Pancreas (tissue), 10 donors: ENCODE data around the gene MRPS34. TPM values are rescaled to one million over a fixed set of nuclear protein-coding genes. Genes with fewer than 3 reads are reported as not detected.

ENCODE experiments used
- ATAC-seq, 4 donors: fragments of 200-7000 bp; cut with Tn5 transposase; one replicate each; pipeline versions ENCODE4 v1.8.0 to v1.9.1; 2020; ENCODE audit warnings: mild to moderate bottlenecking in 4 of 4, moderate library complexity in 4 of 4
- DNase-seq, 6 donors: peaks; one replicate each; pipeline ENCODE4 v3.0.0-alpha.2; 2020
- FAIRE-seq: peaks from 2 replicates; lab custom pipeline; 2012; peaks lifted over from hg19 to GRCh38; lab: Jason Lieb, UNC
- H3K27ac ChIP-seq, 4 donors: fragments of 200-600 bp; sonication (generic); 1 replicate in 3 of 4; 2 replicates in 1 of 4; pipeline versions ENCODE4 v1.5.0 to v1.8.0; 2020
- H3K27me3 ChIP-seq, 4 donors: fragments of 200-600 bp; one replicate each; pipeline ENCODE4 v1.8.0; 2021
- H3K36me3 ChIP-seq, 3 donors: fragments of 200-600 bp; sonication (generic) in 1 of 3; one replicate each; pipeline versions ENCODE4 v1.5.0 to v1.8.0; 2020 to 2021
- H3K4me1 ChIP-seq, 3 donors: fragments of 200-600 bp; one replicate each; pipeline ENCODE4 v1.8.0; 2021
- H3K4me3 ChIP-seq, 4 donors: fragments of 200-600 bp; sonication (generic) in 2 of 4; one replicate each; pipeline versions ENCODE4 v1.5.0 to v1.8.0; 2020 to 2021
- H3K9me3 ChIP-seq, 4 donors: fragments of 200-600 bp; one replicate each; pipeline ENCODE4 v1.8.0; 2021
- CTCF ChIP-seq, 4 donors: fragments of 200-600 bp; sonication (generic) in 3 of 4; IDR thresholded peaks; one replicate each; pipeline versions ENCODE4 v1.5.0 to v1.8.0; 2021; ENCODE audit warnings: antibody characterized with exemption in 4 of 4
- WGBS, 2 donors: extraction: QIAGEN DNeasy Blood & Tissue Kit; methylation state at CpG; one replicate each; pipeline ENCODE4 v1.1.7; 2013; 5-methylcytosine and 5-hydroxymethylcytosine counted together
- intact Hi-C, 3 donors: fragments of 100-400 bp; cut with DNase I; formaldehyde crosslinking; loops; one replicate each; pipeline versions ENCODE4 v1.11.1 to v1.14.2; 2022
- polyA plus RNA-seq, 2 donors: library from polyadenylated mRNA; stranded (reverse); fragments of 200-250 nt; gene quantifications; one replicate each; pipeline ENCODE4 v1.2.3, GENCODE V29; 2013
- total RNA-seq, 6 donors: library from RNA; stranded (reverse); fragmentation: NEBNext Ultra II Directional in 4 of 6; extraction: Animal tissue kit (Norgen Biotek cat#: 25700) in 4 of 6; gene quantifications; one replicate each; pipeline versions ENCODE4 v1.2.1 to v1.2.4, GENCODE V29; 2021 to 2023
- donor health status: healthy with polysubstance abuse.
- donor health status: DM: no; HTN: no; CAD: no; lungs with moderate emphysema.
- donor health status: DM: no; HTN: no; CAD: no.
- donor health status: control.
- donor health status: control.
- donor health status: Bipolar disorder and iron deficiency.
- donor health status: DM: yes; HTN: yes; CAD: no.
- donor health status: DM: no; HTN: no; CAD: no.
- donor health status: DM: no; HTN: no; CAD: no.
- donor health status: DM: yes; HTN: yes; CAD: no.

Gene MRPS34
- total and polyA plus RNA-seq, 8 donors, result 42.4 to 84.1 (median 58.3) TPM

- Histone ChIP-seq H3K27ac (no peak overlapping the region), H3K4me3 (no peak overlapping the region), H3K36me3 (peaks cover 0 to 36% (median 3%) of the 10 kb centered on the region in 3 donors), H3K27me3 (no peaks in the 10 kb centered on the region), H3K4me1 (no peaks in the 10 kb centered on the region), H3K9me3 (no peaks in the 10 kb centered on the region)
- FAIRE-seq (no peak), ATAC-seq (no peak), DNase-seq (no peak)
- WGBS, 2 donors, result 91 to 96% methylated on average over 7 of the region's 7 CpGs
- TF ChIP-seq CTCF (IDR thresholded peaks at IDR 0.05), result no peak
- intact Hi-C loops, result no loop called here
Observed at GRCh38 chr16:1731073-1731472, 41.9 kb downstream of the MRPS34 start.

- no peaks in the 10 kb centered on the region for H3K27me3 ChIP-seq
- H3K4me3 ChIP-seq, result no peak overlapping the region
- no peak for ATAC-seq
- TF ChIP-seq CTCF (IDR thresholded peaks at IDR 0.05), result no peak
- H3K27ac ChIP-seq, result no peak overlapping the region
- WGBS, 2 donors, result 95 to 98% methylated on average over 35 of the region's 35 CpGs
- DNase-seq, result no peak
- intact Hi-C loops, result no loop called here
- peaks cover 0 to 30% (median 3%) of the 10 kb centered on the region in 3 donors for H3K36me3 ChIP-seq
- no peaks in the 10 kb centered on the region for H3K4me1 ChIP-seq
- no peak for FAIRE-seq
- H3K9me3 ChIP-seq, result no peaks in the 10 kb centered on the region
Observed at GRCh38 chr16:1729445-1729844, 43.5 kb downstream of the MRPS34 start.

- Histone ChIP-seq H3K4me3 (no peak overlapping the region), H3K4me1 (no peaks in the 10 kb centered on the region), H3K27me3 (no peaks in the 10 kb centered on the region), H3K9me3 (no peaks in the 10 kb centered on the region), H3K27ac (no peak overlapping the region), H3K36me3 (peaks cover 0 to 26% (median 3%) of the 10 kb centered on the region in 3 donors)
- intact Hi-C loops, result no loop called here
- ATAC-seq (no peak), FAIRE-seq (no peak), DNase-seq (no peak)
- 96 to 98% methylated on average over 18 of the region's 18 CpGs for WGBS, 2 donors
- TF ChIP-seq CTCF (IDR thresholded peaks at IDR 0.05), result no peak
Observed at GRCh38 chr16:1729026-1729425, 43.9 kb downstream of the MRPS34 start.

GRCh38 chr16:1727651-1728624 is 45.0 kb downstream of the MRPS34 start:
- no peak for ATAC-seq
- DNase-seq, result no peak
- Histone ChIP-seq H3K27ac (no peak overlapping the region), H3K4me1 (peaks cover 0 to 6% (median 0%) of the 10 kb centered on the region in 3 donors), H3K27me3 (no peaks in the 10 kb centered on the region), H3K9me3 (no peaks in the 10 kb centered on the region), H3K4me3 (no peak overlapping the region), H3K36me3 (peaks cover 0 to 15% (median 1%) of the 10 kb centered on the region in 3 donors)
- WGBS, 2 donors, result 92 to 93% methylated on average over 37 of the region's 37 CpGs
- TF ChIP-seq CTCF (IDR thresholded peaks at IDR 0.05), result no peak
- no peak for FAIRE-seq
- intact Hi-C loops, result no loop called here
